GM23248 (cell line): ENCODE results near the gene MGMT. TPM values are rescaled to one million over a fixed set of nuclear protein-coding genes. Genes with fewer than 3 reads are reported as not detected.

Experiments
- DNase-seq: peaks from one replicate; pipeline ENCODE4 v3.0.0-alpha.2; 2015
- H2AFZ ChIP-seq: fragments of 200-600 bp; sonication (generic); 2 replicates; pipeline ENCODE4 v1.6.1; 2016; ENCODE audit warnings: antibody characterized with exemption
- H3F3A ChIP-seq: fragments of 200-600 bp; sonication (generic); 2 replicates; pipeline ENCODE4 v1.6.1; 2016; ENCODE audit warnings: mild to moderate bottlenecking, antibody characterized with exemption, mixed run types; ENCODE audit not compliant: insufficient read depth
- H3K27ac ChIP-seq: fragments of 200-600 bp; sonication (generic); 2 replicates; pipeline ENCODE4 v1.5.1; 2016; ENCODE audit warnings: mild to moderate bottlenecking
- H3K27me3 ChIP-seq: fragments of 200-600 bp; sonication (generic); replicated peaks from 2 replicates; pipeline ENCODE4 v1.6.1; 2016; ENCODE audit warnings: mild to moderate bottlenecking; ENCODE audit not compliant: insufficient read depth
- H3K36me3 ChIP-seq: fragments of 200-600 bp; sonication (generic); 2 replicates; pipeline ENCODE4 v1.6.1; 2016; ENCODE audit warnings: low read depth, mild to moderate bottlenecking
- H3K4me1 ChIP-seq: fragments of 200-600 bp; sonication (generic); 2 replicates; pipeline ENCODE4 v1.6.1; 2016; ENCODE audit warnings: mild to moderate bottlenecking; ENCODE audit not compliant: insufficient read depth
- H3K4me2 ChIP-seq: fragments of 200-600 bp; sonication (generic); one replicate; pipeline ENCODE4 v1.6.1; 2016; ENCODE audit warnings: mild to moderate bottlenecking; ENCODE audit not compliant: unreplicated experiment
- H3K4me3 ChIP-seq: fragments of 200-600 bp; sonication (generic); 2 replicates; pipeline ENCODE4 v1.5.1; 2016; ENCODE audit warnings: mild to moderate bottlenecking
- H3K79me2 ChIP-seq: fragments of 200-600 bp; sonication (generic); 2 replicates; pipeline ENCODE4 v1.6.1; 2016; ENCODE audit warnings: mild to moderate bottlenecking; ENCODE audit not compliant: insufficient read depth
- H3K9ac ChIP-seq: fragments of 200-600 bp; sonication (generic); 2 replicates; pipeline ENCODE4 v1.6.1; 2016; ENCODE audit warnings: mild to moderate bottlenecking
- H3K9me2 ChIP-seq: fragments of 200-600 bp; sonication (generic); 2 replicates; pipeline ENCODE4 v1.6.1; 2016; ENCODE audit warnings: mixed run types, mild to moderate bottlenecking, moderate library complexity; ENCODE audit not compliant: insufficient read depth
- H3K9me3 ChIP-seq: fragments of 200-600 bp; sonication (generic); one replicate; pipeline ENCODE4 v1.6.1; 2017; ENCODE audit warnings: low read depth
- H4K20me1 ChIP-seq: fragments of 200-600 bp; sonication (generic); 2 replicates; pipeline ENCODE4 v1.6.0; 2016; ENCODE audit not compliant: insufficient read depth
- EZH2 ChIP-seq: fragments of 200-600 bp; sonication (generic); IDR thresholded peaks from 2 replicates; pipeline ENCODE4 v1.6.1; 2018; ENCODE audit warnings: antibody characterized with exemption, mild to moderate bottlenecking; ENCODE audit not compliant: insufficient read depth, poor library complexity, severe bottlenecking
- EZH2phosphoT487 ChIP-seq: fragments of 200-600 bp; sonication (generic); IDR thresholded peaks from 2 replicates; pipeline ENCODE4 v1.6.1; 2018; ENCODE audit warnings: antibody characterized with exemption, moderate library complexity, mild to moderate bottlenecking, low read depth; ENCODE audit not compliant: insufficient read depth
- WGBS, 2 experiments: methylation state at CpG; one replicate each; pipeline ENCODE4 v1.1.6; 2015 to 2017; ENCODE audit warnings: low lambda C conversion rate in 2 of 2, low coverage in 1 of 2; ENCODE audit errors: missing lambda C conversion rate in 2 of 2; 5-methylcytosine and 5-hydroxymethylcytosine counted together
- in situ Hi-C: fragments of 300-500 bp; cut with MboI; formaldehyde crosslinking; loops from 2 replicates; pipeline ENCODE4 v1.15.0; 2020
- polyA plus RNA-seq: library from polyadenylated mRNA; unstranded; fragments of >200 nt; fragmentation: Nextera tagmentation; extraction: Ambion mirVana; gene quantifications from 2 replicates; pipeline ENCODE4 v1.2.1, GENCODE V29; 2016
- total RNA-seq: library from RNA; depleted of rRNA; stranded (reverse); fragments of >200 nt; shearing (Covaris generic); gene quantifications from 2 replicates; pipeline ENCODE4 v1.2.3, GENCODE V29; 2014

Gene MGMT
- total and polyA plus RNA-seq, 2 experiments from 2014 or later, result 28.5 to 35.1 TPM

GRCh38 chr10:129471447-129472175, 4.6 kb downstream of the MGMT start:
- Histone ChIP-seq H3K4me3 (no peak overlapping the region), H2AFZ (no peak overlapping the region), H3K4me1 (0 out of 2 replicates have a peak, but pooled peaks cover 5% of the 10 kb centered on the region), H3K27me3 (no peaks in the 10 kb centered on the region), H3F3A (no peaks in the 10 kb centered on the region), H3K36me3 (no peaks in the 10 kb centered on the region), H3K27ac (no peak overlapping the region), H3K79me2 (peaks cover 5% of the 10 kb centered on the region), H3K9me2 (no peaks in the 10 kb centered on the region), H4K20me1 (no peaks in the 10 kb centered on the region), H3K9me3 (no peaks in the 10 kb centered on the region), H3K4me2 (no peak overlapping the region), H3K9ac (no peak overlapping the region)
- no peak for TF ChIP-seq EZH2phosphoT487
- no peak for TF ChIP-seq EZH2
- 88 to 92% methylated on average over 16 of the region's 16 CpGs for WGBS, 2 experiments
- in situ Hi-C loops, result no loop called here
- no peak for DNase-seq

GRCh38 chr10:129472696-129473555, 5.9 kb downstream of the MGMT start:
- no peak for DNase-seq
- no peaks in the 10 kb centered on the region for H3K27me3 ChIP-seq
- 92 to 94% methylated on average over 22 of the region's 22 CpGs for WGBS, 2 experiments

GRCh38 chr10:129474642-129475041, 7.6 kb downstream of the MGMT start:
- no peak for DNase-seq
- no peak overlapping the region for H3K4me2 ChIP-seq
- H2AFZ ChIP-seq, result no peak overlapping the region
- no peaks in the 10 kb centered on the region for H3K9me2 ChIP-seq
- 90 to 97% methylated on average over 9 to 11 of the region's 11 CpGs for WGBS, 2 experiments
- H3K79me2 ChIP-seq, result no peaks in the 10 kb centered on the region; the same call in 1 of the 2 replicates
- no peak overlapping the region for H3K9ac ChIP-seq
- 0 out of 2 replicates have a peak, but pooled peaks cover 4% of the 10 kb centered on the region for H4K20me1 ChIP-seq
- no peak overlapping the region for H3K4me3 ChIP-seq
- 0 out of 2 replicates have a peak, but pooled peaks cover 5% of the 10 kb centered on the region for H3K4me1 ChIP-seq
- in situ Hi-C loops, result no loop called here
- no peak overlapping the region for H3K27ac ChIP-seq
- H3K9me3 ChIP-seq, result no peaks in the 10 kb centered on the region
- TF ChIP-seq EZH2, result no peak
- no peak for TF ChIP-seq EZH2phosphoT487
- H3F3A ChIP-seq, result no peaks in the 10 kb centered on the region
- H3K27me3 ChIP-seq, result no peaks in the 10 kb centered on the region
- no peaks in the 10 kb centered on the region for H3K36me3 ChIP-seq

More at GRCh38 chr10:129472696-129473555, 5.9 kb downstream of the MGMT start:
- H3K4me2 ChIP-seq, result no peak overlapping the region
- in situ Hi-C loops, result no loop called here
- no peak overlapping the region for H3K4me3 ChIP-seq
- H3K9me3 ChIP-seq, result no peaks in the 10 kb centered on the region
- TF ChIP-seq EZH2 (no peak), EZH2phosphoT487 (no peak)
- H3K79me2 ChIP-seq, result peaks cover 4% of the 10 kb centered on the region
- 0 out of 2 replicates have a peak, but pooled peaks cover 5% of the 10 kb centered on the region for H3K4me1 ChIP-seq
- no peaks in the 10 kb centered on the region for H4K20me1 ChIP-seq
- no peaks in the 10 kb centered on the region for H3F3A ChIP-seq
- no peak overlapping the region for H3K9ac ChIP-seq
- no peaks in the 10 kb centered on the region for H3K9me2 ChIP-seq
- H2AFZ ChIP-seq, result no peak overlapping the region
- H3K27ac ChIP-seq, result no peak overlapping the region
- H3K36me3 ChIP-seq, result no peaks in the 10 kb centered on the region

GRCh38 chr10:129476431-129476830, 9.4 kb downstream of the MGMT start:
- H3K4me1 ChIP-seq, result no peaks in the 10 kb centered on the region
- no peaks in the 10 kb centered on the region for H3K9me2 ChIP-seq
- TF ChIP-seq EZH2 (no peak), EZH2phosphoT487 (no peak)
- H3F3A ChIP-seq, result no peaks in the 10 kb centered on the region
- 0 out of 2 replicates have a peak, but pooled peaks cover 4% of the 10 kb centered on the region for H4K20me1 ChIP-seq
- no peak for DNase-seq
- H3K4me2 ChIP-seq, result no peak overlapping the region
- H3K4me3 ChIP-seq, result no peak overlapping the region
- no peak overlapping the region for H2AFZ ChIP-seq
- peaks cover 8% of the 10 kb centered on the region for H3K79me2 ChIP-seq
- no peaks in the 10 kb centered on the region for H3K27me3 ChIP-seq
- no peak overlapping the region for H3K27ac ChIP-seq
- no peak overlapping the region for H3K9ac ChIP-seq
- no peaks in the 10 kb centered on the region for H3K9me3 ChIP-seq
- no peaks in the 10 kb centered on the region for H3K36me3 ChIP-seq
- in situ Hi-C loops, result no loop called here
- WGBS, 2 experiments, result 91 to 95% methylated on average over 8 of the region's 8 CpGs
